AG04450 (cell line): ENCODE data around the gene COL4A4. TPM values are rescaled to one million over a fixed set of nuclear protein-coding genes. Genes with fewer than 3 reads are reported as not detected.

ENCODE experiments used
- CTCF ChIA-PET: fragments of 300-600, 350-600 bp; formaldehyde crosslinking; extraction: SDS; loops from one replicate; lab custom pipeline; 2022; ENCODE audit warnings: antibody characterized with exemption, inconsistent platforms; lab: Charles Lee
- POLR2A ChIA-PET: fragments of 350-600 bp; formaldehyde crosslinking; extraction: SDS; loops from one replicate; lab custom pipeline; 2021; ENCODE audit warnings: antibody characterized with exemption, inconsistent platforms; lab: Yijun Ruan, JAX
- DNase-seq: peaks from one replicate; pipeline ENCODE4 v3.0.0-alpha.2; 2011; ENCODE audit warnings: low read depth, low spot score
- H3K27ac ChIP-seq: one replicate; pipeline ENCODE4 v1.5.1; 2012; ENCODE audit warnings: low read depth, low read length, control low read depth
- H3K27me3 ChIP-seq: one replicate; pipeline ENCODE4 v1.6.0; 2012; ENCODE audit warnings: low read length; ENCODE audit not compliant: control insufficient read depth, insufficient read depth
- H3K4me3 ChIP-seq: 2 replicates; pipeline ENCODE4 v1.5.1; 2011; ENCODE audit warnings: mild to moderate bottlenecking, low read depth, low read length, control low read depth
- H3K9me3 ChIP-seq: 2 replicates; pipeline ENCODE4 v1.5.1; 2012; ENCODE audit warnings: low read length; ENCODE audit not compliant: control insufficient read depth, insufficient read depth
- polyA plus RNA-seq: library from polyadenylated mRNA; depleted of rRNA; stranded (reverse); fragments of >200 nt; gene quantifications from 2 replicates; pipeline ENCODE4 v1.2.3, GENCODE V29; 2011
- TF ChIP-seq, protein P1 (sequence below): IDR thresholded peaks from 2 replicates; pipeline ENCODE4 v1.5.1; 2011; ENCODE audit warnings: low read depth, low read length, control low read depth, inconsistent platforms

The COL4A4 gene
- polyA plus RNA-seq, 1 experiment: 0.06 TPM

DNA sequence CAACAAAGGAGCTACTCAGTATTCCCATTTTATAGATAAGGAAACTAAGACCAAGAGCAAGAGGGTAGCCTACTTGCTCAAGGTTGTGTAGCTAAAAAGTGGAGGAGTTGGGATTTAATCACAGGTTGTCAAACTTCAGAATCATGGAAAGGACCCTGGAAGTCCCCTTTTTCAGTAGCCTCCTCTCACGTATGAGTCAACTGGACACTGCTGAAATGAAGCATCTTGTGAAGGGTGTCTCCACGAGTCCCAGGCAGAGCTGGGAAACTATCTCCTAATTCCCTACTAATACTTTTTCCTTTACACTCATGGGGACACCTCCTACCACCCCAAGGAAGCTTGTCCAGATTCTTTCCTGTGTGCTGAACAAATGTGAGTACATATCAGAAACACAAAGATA is 172.3 kb downstream of the COL4A4 start:
- Histone ChIP-seq H3K27ac (no peak overlapping the region), H3K27me3 (no peaks in the 10 kb centered on the region), H3K4me3 (no peak overlapping the region), H3K9me3 (peaks cover 3% of the 10 kb centered on the region; the same call in 1 of the 2 replicates)
- DNase-seq: no peak
- ChIA-PET POLR2A (no interaction called here), CTCF (interaction anchor here (1.9 kb wide), 1 partner anchor 1327 kb away, joined by 6 read pairs; no protein-coding TSS in a partner anchor)
- TF ChIP-seq, protein P1, sequence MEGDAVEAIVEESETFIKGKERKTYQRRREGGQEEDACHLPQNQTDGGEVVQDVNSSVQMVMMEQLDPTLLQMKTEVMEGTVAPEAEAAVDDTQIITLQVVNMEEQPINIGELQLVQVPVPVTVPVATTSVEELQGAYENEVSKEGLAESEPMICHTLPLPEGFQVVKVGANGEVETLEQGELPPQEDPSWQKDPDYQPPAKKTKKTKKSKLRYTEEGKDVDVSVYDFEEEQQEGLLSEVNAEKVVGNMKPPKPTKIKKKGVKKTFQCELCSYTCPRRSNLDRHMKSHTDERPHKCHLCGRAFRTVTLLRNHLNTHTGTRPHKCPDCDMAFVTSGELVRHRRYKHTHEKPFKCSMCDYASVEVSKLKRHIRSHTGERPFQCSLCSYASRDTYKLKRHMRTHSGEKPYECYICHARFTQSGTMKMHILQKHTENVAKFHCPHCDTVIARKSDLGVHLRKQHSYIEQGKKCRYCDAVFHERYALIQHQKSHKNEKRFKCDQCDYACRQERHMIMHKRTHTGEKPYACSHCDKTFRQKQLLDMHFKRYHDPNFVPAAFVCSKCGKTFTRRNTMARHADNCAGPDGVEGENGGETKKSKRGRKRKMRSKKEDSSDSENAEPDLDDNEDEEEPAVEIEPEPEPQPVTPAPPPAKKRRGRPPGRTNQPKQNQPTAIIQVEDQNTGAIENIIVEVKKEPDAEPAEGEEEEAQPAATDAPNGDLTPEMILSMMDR: no peak

DNA sequence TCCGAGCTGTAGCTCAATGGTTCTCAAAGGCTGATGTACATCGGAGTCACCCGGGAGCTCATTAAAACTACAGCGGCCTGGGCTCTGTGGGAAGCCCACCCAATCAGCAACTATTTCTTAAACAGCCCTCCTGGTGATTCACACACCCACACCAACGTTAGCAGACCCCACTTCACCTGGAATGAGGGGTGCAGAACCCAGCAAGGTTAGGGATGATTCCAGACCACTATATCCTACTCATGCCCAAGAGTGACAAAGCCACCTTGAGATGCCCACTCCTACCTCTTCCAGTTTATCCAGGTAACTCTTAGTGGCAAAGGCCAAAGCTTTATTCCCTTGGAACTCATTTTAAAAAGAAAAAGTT is 178.4 kb downstream of the COL4A4 start:
- Histone ChIP-seq H3K27me3 (no peaks in the 10 kb centered on the region), H3K9me3 (no peaks in the 10 kb centered on the region), H3K4me3 (no peak overlapping the region), H3K27ac (no peak overlapping the region)
- no peak for DNase-seq
- POLR2A ChIA-PET: interaction anchor here (1.0 kb wide), 1 partner anchor 185 kb away, joined by 6 read pairs; no protein-coding TSS in a partner anchor
- CTCF ChIA-PET: interaction anchor here (0.5 to 7.8 kb wide), 18 partner anchors 8 to 1326 kb away, joined by 3 to 105 read pairs (median 5); partner anchors contain the start of genes IRS1 and RHBDD1
- TF ChIP-seq, protein P1: no peak

DNA sequence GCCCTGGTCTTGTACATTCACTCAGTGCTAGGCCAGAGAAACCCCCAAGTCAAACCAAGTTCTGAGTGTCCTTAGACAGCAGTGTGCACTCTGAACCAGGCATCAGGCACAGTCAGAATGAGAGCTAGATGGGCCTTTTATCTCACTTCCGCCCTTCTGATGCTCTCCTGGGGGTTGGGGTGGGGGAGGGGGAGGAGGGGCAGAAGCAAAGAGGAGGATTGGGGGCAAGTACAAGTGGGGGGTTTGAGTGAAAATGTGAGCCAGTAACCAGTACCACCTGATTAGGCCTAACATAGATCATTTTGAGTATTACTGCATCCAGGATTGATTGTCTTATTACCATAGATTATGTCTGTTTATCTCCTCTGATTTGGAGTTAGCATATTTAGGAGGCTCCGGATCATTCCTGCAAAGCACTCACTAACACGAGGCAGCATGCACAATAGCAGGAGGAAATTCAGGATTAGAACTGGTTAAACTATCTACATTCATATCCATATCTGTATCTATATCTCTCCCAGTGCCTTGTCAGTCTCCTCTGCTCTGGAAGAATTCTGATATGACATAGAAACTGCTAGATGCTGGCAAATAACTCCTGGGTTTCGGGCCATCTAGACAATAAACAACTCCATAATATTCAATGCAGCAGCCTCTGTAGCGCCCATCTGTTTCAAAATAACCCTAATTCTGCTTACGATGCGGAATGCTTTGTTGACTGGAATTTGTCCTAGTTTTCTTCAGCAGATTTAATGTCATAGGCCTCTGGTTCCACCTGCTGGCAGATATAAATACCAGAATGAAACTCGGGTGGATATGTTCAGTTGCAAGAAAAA is 179.0 kb downstream of the COL4A4 start:
- POLR2A ChIA-PET: interaction anchor here (1.0 kb wide), 1 partner anchor 185 kb away, joined by 6 read pairs; no protein-coding TSS in a partner anchor
- CTCF ChIA-PET: interaction anchor here (0.5 to 7.8 kb wide), 24 partner anchors 8 to 1898 kb away, joined by 3 to 105 read pairs (median 4); partner anchors contain the start of genes IRS1 and RHBDD1
- Histone ChIP-seq H3K27ac (no peak overlapping the region), H3K27me3 (no peaks in the 10 kb centered on the region), H3K9me3 (no peaks in the 10 kb centered on the region), H3K4me3 (no peak overlapping the region)
- TF ChIP-seq, protein P1: peak; percentile 74
- DNase-seq: peak; percentile 66

DNA sequence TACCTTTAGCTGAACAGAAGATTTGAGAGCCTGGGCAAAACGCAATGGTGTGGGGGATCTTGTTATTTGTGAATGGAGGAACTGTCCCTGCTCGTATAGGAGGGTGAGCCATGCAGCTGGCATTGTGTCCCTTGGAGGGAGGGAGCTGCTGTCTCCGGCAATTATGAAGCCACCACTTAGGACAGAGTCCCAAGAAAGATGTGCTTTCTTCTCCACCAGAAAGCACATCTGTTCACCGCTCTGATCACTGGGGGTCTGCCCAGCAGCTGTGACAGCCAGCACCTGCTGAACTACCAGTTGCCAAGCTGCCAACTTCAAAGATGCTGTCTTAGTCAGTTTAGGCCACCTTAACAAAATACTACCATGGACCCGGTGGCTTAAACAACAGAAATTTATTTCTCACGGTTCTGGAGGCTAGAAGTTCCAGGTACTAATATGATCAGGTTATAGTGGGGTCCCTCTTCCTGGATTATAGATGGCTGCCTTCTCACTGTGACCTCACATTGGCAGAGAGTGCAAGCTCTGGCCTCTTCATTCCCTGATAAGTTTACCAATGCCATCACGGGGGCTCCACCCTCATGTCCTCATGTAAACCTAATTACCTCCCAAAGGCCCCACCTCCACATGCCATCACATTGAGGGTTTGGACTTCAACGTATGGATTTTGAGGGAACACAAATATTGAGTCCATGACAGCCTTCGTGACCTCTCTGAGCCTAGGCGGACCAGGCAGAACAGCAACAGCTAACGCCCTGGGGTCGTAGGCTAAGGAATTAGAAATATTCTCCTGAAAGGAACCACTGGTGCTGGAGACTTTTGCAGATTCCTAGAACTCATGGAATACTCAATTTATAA is 179.9 kb downstream of the COL4A4 start:
- Histone ChIP-seq H3K27me3 (no peaks in the 10 kb centered on the region), H3K9me3 (no peaks in the 10 kb centered on the region), H3K4me3 (no peak overlapping the region), H3K27ac (no peak overlapping the region)
- CTCF ChIA-PET: interaction anchor here (0.5 to 7.8 kb wide), 8 partner anchors 9 to 1899 kb away, joined by 3 to 105 read pairs (median 4); partner anchors contain the start of gene IRS1
- POLR2A ChIA-PET: no interaction called here
- no peak for DNase-seq
- TF ChIP-seq, protein P1: no peak
